Renal cortical epithelial cell (primary cell): ENCODE results near the gene LRRN4. TPM values are rescaled to one million over a fixed set of nuclear protein-coding genes. Genes with fewer than 3 reads are reported as not detected.

Experiments
- total RNA-seq: library from RNA; depleted of rRNA; stranded (reverse); fragments of >200 nt; gene quantifications from 2 replicates; pipeline ENCODE4 v1.2.3, GENCODE V29; 2014

The LRRN4 gene
- total RNA-seq, 1 donor from 2014 or later = 113 TPM

Other genes with a start within 250 kb of the LRRN4 start
- gene CHGB, start 142.6 kb downstream of the LRRN4 start, total RNA-seq = 0.17 and 1.6 TPM in 2 replicates
- 15.1 and 18.8 TPM in 2 replicates for gene TRMT6, start 103.5 kb downstream of the LRRN4 start, total RNA-seq
- 10.4 and 10.9 TPM in 2 replicates for gene MCM8, start 103.4 kb downstream of the LRRN4 start, total RNA-seq
- 62.3 and 84.2 TPM in 2 replicates for gene CRLS1, start 47.9 kb downstream of the LRRN4 start, total RNA-seq
- gene FERMT1, start 69.0 kb upstream of the LRRN4 start, total RNA-seq = 6.6 and 16.7 TPM in 2 replicates